Endothelial cell of umbilical vein (primary cell): ENCODE measurements around the gene SRPX. TPM values are rescaled to one million over a fixed set of nuclear protein-coding genes. Genes with fewer than 3 reads are reported as not detected.

Source experiments
- BruUV-seq: library from RNA; stranded (reverse); fragments of 400-500 nt; replicated peaks from 2 replicates; lab custom pipeline; 2021; lab: Mats Ljungman, UMichigan
- CTCF ChIA-PET: fragments of 300-600, 350-600 bp; sonication (Branson Sonifier 250); formaldehyde crosslinking; loops from one replicate; lab custom pipeline; 2021; ENCODE audit warnings: antibody characterized with exemption, inconsistent platforms; lab: Charles Lee
- POLR2A ChIA-PET: fragments of 300-600, 350-600 bp; sonication (Branson Sonifier 250); formaldehyde crosslinking; loops from one replicate; lab custom pipeline; 2021; ENCODE audit warnings: antibody characterized with exemption, inconsistent platforms; lab: Charles Lee
- DNase-seq: peaks from one replicate; pipeline ENCODE4 v3.0.0-alpha.2; 2011; ENCODE audit warnings: low read depth, low spot score
- FAIRE-seq: peaks from 2 replicates; lab custom pipeline; 2011; peaks lifted over from hg19 to GRCh38; lab: Jason Lieb, UNC
- H2AFZ ChIP-seq: 2 replicates; pipeline ENCODE4 v1.6.0; 2012; ENCODE audit warnings: low read depth, low read length, control low read depth, inconsistent platforms
- H3K27ac ChIP-seq: 2 replicates; pipeline ENCODE4 v1.5.1; 2011; ENCODE audit warnings: low read depth, mild to moderate bottlenecking, control low read depth, low read length, moderate library complexity; ENCODE audit not compliant: insufficient read depth
- H3K27me3 ChIP-seq, 2 experiments: 2 replicates each; pipeline versions ENCODE4 v1.6.0 to v1.6.1; 2011; ENCODE audit warnings: low read length in 2 of 2, mixed read lengths in 1 of 2; ENCODE audit not compliant: control insufficient read depth in 2 of 2, insufficient read depth in 2 of 2
- H3K36me3 ChIP-seq, 2 experiments: 2 replicates in 1 of 2; 3 replicates in 1 of 2; pipeline ENCODE4 v1.5.1; 2011; ENCODE audit warnings: low read length in 2 of 2, mild to moderate bottlenecking in 1 of 2, moderate library complexity in 1 of 2; ENCODE audit not compliant: control insufficient read depth in 2 of 2, insufficient read depth in 2 of 2; ENCODE audit errors: extremely low read depth in 1 of 2
- H3K4me1 ChIP-seq: 3 replicates; pipeline ENCODE4 v1.5.1; 2011; ENCODE audit warnings: mild to moderate bottlenecking, low read length; ENCODE audit not compliant: control insufficient read depth, insufficient read depth; ENCODE audit errors: extremely low read depth
- H3K4me2 ChIP-seq: 2 replicates; pipeline ENCODE4 v1.6.1; 2011; ENCODE audit warnings: low read length, control low read depth, mixed read lengths; ENCODE audit not compliant: insufficient read depth
- H3K4me3 ChIP-seq, 3 experiments: fragments of 200-600 bp in 1 of 3; sonication (generic), shearing (Covaris generic) in 1 of 3; replicated peaks in 1 of 3; 2 replicates each; pipeline ENCODE4 v1.5.1; 2011 to 2016; ENCODE audit warnings: control low read depth in 3 of 3, low read length in 3 of 3, mild to moderate bottlenecking in 2 of 3, inconsistent platforms in 1 of 3, low read depth in 1 of 3, moderate library complexity in 1 of 3; ENCODE audit not compliant: insufficient read depth in 1 of 3
- H3K79me2 ChIP-seq: 2 replicates; pipeline ENCODE4 v1.6.0; 2012; ENCODE audit warnings: low read length, inconsistent platforms; ENCODE audit not compliant: control insufficient read depth, insufficient read depth
- H3K9ac ChIP-seq: replicated peaks from 2 replicates; pipeline ENCODE3; 2011; ENCODE audit warnings: low read length, control low read depth; ENCODE audit not compliant: insufficient read depth; ENCODE audit errors: extremely low read depth
- H3K9me1 ChIP-seq: replicated peaks from 3 replicates; pipeline ENCODE4 v1.6.0; 2011; ENCODE audit warnings: mild to moderate bottlenecking, low read length; ENCODE audit not compliant: control insufficient read depth, insufficient read depth; ENCODE audit errors: extremely low read depth
- H3K9me3 ChIP-seq: replicated peaks from 2 replicates; pipeline ENCODE4 v1.5.1; 2012; ENCODE audit warnings: low read length, inconsistent platforms; ENCODE audit not compliant: control insufficient read depth, insufficient read depth
- H4K20me1 ChIP-seq: replicated peaks from 2 replicates; pipeline ENCODE3; 2011; ENCODE audit warnings: mild to moderate bottlenecking, low read length; ENCODE audit not compliant: control insufficient read depth, insufficient read depth; ENCODE audit errors: extremely low read depth
- EZH2 ChIP-seq: IDR thresholded peaks from 2 replicates; pipeline ENCODE4 v1.6.1; 2012; ENCODE audit warnings: borderline replicate concordance, low read depth, mild to moderate bottlenecking, moderate library complexity, low read length, inconsistent platforms; ENCODE audit not compliant: severe bottlenecking
- FOS ChIP-seq: IDR thresholded peaks from 2 replicates; pipeline ENCODE4 v1.6.1; 2011; ENCODE audit warnings: mild to moderate bottlenecking, low read length, moderate library complexity, borderline replicate concordance; ENCODE audit not compliant: insufficient read depth
- GATA2 ChIP-seq: IDR thresholded peaks from 2 replicates; pipeline ENCODE4 v1.7.0; 2011; ENCODE audit warnings: low read depth, mild to moderate bottlenecking, moderate library complexity, mixed read lengths, low read length; ENCODE audit not compliant: insufficient read length, insufficient read depth
- JUN ChIP-seq: IDR thresholded peaks from 2 replicates; pipeline ENCODE4 v1.6.1; 2011; ENCODE audit warnings: borderline replicate concordance, low read depth; ENCODE audit not compliant: insufficient read length, insufficient read depth
- MYC ChIP-seq: IDR thresholded peaks from one replicate; pipeline ENCODE4 v1.6.1; 2011; ENCODE audit warnings: mild to moderate bottlenecking, low read depth, low read length
- POLR2A ChIP-seq: IDR thresholded peaks from 2 replicates; pipeline ENCODE4 v1.6.1; 2012; ENCODE audit warnings: low read depth, mild to moderate bottlenecking, control low read depth, low read length
- POLR2AphosphoS5 ChIP-seq: IDR thresholded peaks from 2 replicates; pipeline ENCODE4 v1.6.1; 2012; ENCODE audit warnings: low read depth, mild to moderate bottlenecking, control low read depth, low read length, moderate library complexity; ENCODE audit not compliant: insufficient read depth
- dilution Hi-C: fragments of 300-500 bp; cut with MboI; formaldehyde crosslinking; loops from one replicate; pipeline ENCODE4 v1.15.0; 2019; ENCODE audit warnings: low sequenced_read_pairs; ENCODE audit not compliant: extremely low pct_ligation_motif_present
- intact Hi-C: fragments of 100-400 bp; cut with micrococcal nuclease; formaldehyde crosslinking; loops from one replicate; pipeline ENCODE4 v1.10.0; 2022
- polyA plus RNA-seq, 4 experiments: library from polyadenylated mRNA; depleted of rRNA in 3 of 4; stranded (reverse) in 3 of 4; unstranded in 1 of 4; fragments of >200 nt; gene quantifications; 2 replicates each; pipeline versions ENCODE4 v1.2.1 to v1.2.3, GENCODE V29; 2011 to 2012; ENCODE audit warnings: missing spikeins in 1 of 4
- total RNA-seq: library from RNA; stranded (reverse); gene quantifications from 2 replicates; pipeline ENCODE4 v1.2.3, GENCODE V29; 2021
- TF ChIP-seq, protein P1 (sequence below), 2 donors: IDR thresholded peaks; 1 replicate in 1 of 2; 2 replicates in 1 of 2; pipeline ENCODE4 v1.5.1; 2011; ENCODE audit warnings: low read length in 2 of 2, mild to moderate bottlenecking in 2 of 2, moderate library complexity in 2 of 2, control low read depth in 1 of 2, inconsistent platforms in 1 of 2, low read depth in 1 of 2; ENCODE audit not compliant: insufficient read depth in 1 of 2; ENCODE audit errors: extremely low read depth in 1 of 2
- TF ChIP-seq, protein P2 (sequence below): IDR thresholded peaks from 2 replicates; pipeline ENCODE4 v1.6.1; 2011; ENCODE audit not compliant: insufficient read depth, insufficient read length

Gene SRPX
- total and polyA plus RNA-seq, 2 donors (not counting 3 experiments of a cell fraction or from before 2014, with no cell fraction given): 104 to 140 TPM

DNA sequence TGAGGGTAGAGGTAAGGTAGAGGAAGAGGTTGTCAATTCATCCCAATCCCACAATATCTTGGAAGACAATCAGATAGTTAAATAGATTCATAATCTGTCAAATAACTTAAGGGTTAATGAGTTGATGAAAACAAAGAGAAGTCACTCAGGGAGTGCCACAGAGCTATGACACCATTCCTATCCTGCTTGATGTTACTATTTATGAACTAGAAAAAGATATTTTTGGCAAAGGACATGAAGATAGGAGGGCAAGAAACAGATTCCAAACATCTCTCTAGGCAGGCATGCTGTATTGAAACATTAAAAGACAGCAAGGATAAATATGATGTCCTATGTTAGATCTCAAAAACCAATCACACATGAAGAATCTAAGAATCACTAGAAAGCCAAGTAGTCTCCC, 3.5 kb upstream of the SRPX start:
- no peaks in the 10 kb centered on the region for H3K9me3 ChIP-seq
- H3K9ac ChIP-seq: no peak overlapping the region
- H3K27me3 ChIP-seq: no peaks in the 10 kb centered on the region
- BruUV-seq: no TSS peak
- H3K79me2 ChIP-seq: peaks cover 13% of the 10 kb centered on the region
- no peaks in the 10 kb centered on the region for H4K20me1 ChIP-seq
- FAIRE-seq (no peak), DNase-seq (no peak)
- H3K36me3 ChIP-seq: no peaks in the 10 kb centered on the region
- TF ChIP-seq POLR2A (no peak), MYC (no peak), JUN (no peak), EZH2 (no peak), POLR2AphosphoS5 (no peak), GATA2 (no peak), FOS (no peak)
- TF ChIP-seq, protein P1, sequence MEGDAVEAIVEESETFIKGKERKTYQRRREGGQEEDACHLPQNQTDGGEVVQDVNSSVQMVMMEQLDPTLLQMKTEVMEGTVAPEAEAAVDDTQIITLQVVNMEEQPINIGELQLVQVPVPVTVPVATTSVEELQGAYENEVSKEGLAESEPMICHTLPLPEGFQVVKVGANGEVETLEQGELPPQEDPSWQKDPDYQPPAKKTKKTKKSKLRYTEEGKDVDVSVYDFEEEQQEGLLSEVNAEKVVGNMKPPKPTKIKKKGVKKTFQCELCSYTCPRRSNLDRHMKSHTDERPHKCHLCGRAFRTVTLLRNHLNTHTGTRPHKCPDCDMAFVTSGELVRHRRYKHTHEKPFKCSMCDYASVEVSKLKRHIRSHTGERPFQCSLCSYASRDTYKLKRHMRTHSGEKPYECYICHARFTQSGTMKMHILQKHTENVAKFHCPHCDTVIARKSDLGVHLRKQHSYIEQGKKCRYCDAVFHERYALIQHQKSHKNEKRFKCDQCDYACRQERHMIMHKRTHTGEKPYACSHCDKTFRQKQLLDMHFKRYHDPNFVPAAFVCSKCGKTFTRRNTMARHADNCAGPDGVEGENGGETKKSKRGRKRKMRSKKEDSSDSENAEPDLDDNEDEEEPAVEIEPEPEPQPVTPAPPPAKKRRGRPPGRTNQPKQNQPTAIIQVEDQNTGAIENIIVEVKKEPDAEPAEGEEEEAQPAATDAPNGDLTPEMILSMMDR (IDR thresholded peaks at IDR 0.05; ENCODE audit: extremely low read depth in 1 of 2, insufficient read depth in 1 of 2, low read depth in 1 of 2, low read length in 2 of 2): no peak
- TF ChIP-seq, protein P2, sequence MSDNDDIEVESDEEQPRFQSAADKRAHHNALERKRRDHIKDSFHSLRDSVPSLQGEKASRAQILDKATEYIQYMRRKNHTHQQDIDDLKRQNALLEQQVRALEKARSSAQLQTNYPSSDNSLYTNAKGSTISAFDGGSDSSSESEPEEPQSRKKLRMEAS: no peak
- H2AFZ ChIP-seq: no peak overlapping the region
- H3K4me2 ChIP-seq: no peak overlapping the region
- H3K9me1 ChIP-seq: no peaks in the 10 kb centered on the region
- ChIA-PET CTCF (interaction anchor here (1.1 kb wide), 1 partner anchor 103 kb away, joined by 3 read pairs; the partner anchor contains the start of gene RPGR), POLR2A (no interaction called here)
- dilution Hi-C loops (no loop called here), intact Hi-C loops (loop anchor here (5.0 kb wide), 1 partner anchor 38 kb away; no protein-coding TSS in a partner anchor)
- H3K4me1 ChIP-seq: peaks cover 8% of the 10 kb centered on the region
- H3K4me3 ChIP-seq: no peak overlapping the region
- H3K27ac ChIP-seq: no peak overlapping the region
